Stimulated activated CD4-positive, alpha-beta T cell treated with anti-CD3 and anti-CD28 coated beads, Interleukin-1b, Interleukin-23, amount 100 ng/mL, for 48 hours (primary cell): Measurements from ENCODE around the gene FGF5.
"Not testable (repeated sequence)": the region's sequence is repeated elsewhere in the genome, so short reads cannot be mapped to it uniquely, and the experiment has no call there.

Experiments used
- DNase-seq: peaks from one replicate; pipeline ENCODE4 v3.0.0-alpha.2; 2020

FGF5 gene

DNA sequence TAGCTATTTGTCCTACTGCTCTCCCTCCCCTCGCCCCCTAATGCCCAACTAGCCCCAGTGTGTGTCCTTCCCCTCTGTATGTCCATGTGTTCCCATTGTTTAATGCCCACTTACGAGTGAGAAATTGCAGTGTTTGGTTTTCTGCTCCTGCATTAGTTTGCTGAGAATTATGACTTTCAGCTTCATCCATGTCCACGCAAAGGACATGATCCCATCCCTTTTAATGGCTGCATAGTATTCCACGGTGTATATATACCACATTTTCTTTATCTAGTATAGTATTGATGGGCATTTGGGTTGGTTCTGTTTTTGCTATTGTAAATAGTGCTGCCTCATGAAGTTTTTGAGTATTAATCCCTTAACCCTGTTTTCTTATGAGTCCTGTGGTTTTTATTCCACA lies 35.4 kb downstream of the FGF5 start:
- no peak for DNase-seq

DNA sequence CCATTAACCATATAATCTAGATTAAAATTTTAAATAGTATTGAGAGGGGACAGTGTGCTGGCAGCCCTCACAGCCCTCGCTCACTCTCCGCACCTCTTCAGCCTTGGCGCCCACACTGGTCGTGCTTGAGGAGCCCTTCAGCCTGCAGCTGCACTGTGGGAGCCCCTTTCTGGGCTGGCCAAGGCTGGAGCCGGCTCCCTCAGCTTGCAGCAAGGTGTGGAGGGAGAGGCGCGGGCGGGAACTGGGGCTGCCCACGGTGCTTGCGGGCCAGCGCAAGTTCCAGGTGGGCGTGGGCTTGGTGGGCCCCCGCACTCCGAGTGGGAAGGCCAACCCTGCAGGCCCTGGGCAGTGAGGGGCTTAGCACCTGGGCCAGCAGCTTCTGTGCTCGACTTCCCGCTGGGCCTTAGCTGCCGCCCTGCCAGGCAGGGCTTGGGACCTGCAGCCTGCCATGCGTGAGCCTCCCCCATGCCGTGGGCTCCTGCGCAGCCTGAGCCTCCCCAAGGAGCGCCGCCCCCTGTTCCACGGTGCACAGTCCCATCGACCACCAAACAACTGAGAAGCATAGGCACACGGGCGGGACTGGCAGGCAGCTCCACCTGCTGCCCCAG lies 36.3 kb downstream of the FGF5 start:
- no peak for DNase-seq

DNA sequence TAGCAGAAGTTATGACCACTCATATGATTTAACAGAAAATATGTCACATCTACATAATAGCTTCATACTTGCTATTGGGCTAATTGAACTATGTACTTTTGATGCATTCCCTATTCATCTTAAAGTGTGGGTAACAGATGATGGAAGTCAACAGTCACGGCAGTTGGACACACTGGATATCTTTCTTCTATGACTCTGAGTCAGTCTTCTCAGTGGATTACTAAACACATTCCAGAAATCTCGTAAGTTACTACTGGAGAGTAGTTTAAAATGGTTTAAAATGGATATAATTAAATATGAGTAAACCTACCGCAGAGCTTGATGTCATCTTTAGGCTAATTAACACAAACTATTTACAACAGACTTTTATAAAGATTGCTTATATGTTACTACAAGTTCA lies 39.0 kb downstream of the FGF5 start:
- DNase-seq = no peak

DNA sequence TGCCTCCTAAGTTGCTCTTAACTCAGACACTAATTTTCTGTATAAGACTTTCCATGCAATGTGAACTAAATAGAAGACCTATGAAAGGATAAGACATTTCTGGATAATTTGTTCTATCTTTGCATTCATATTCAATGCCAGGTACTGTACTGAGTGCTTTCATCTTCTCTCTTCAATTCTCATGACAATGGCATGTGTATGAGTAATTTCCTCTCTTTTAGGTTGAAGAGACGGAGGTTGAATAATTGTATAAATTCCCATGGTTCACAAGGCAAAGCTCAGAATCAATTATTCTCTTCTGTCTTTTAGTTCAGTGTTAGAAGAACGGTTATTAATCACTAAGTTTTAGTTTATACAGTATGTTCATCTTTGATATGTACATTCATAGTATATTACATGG lies 39.8 kb downstream of the FGF5 start:
- DNase-seq = no peak

DNA sequence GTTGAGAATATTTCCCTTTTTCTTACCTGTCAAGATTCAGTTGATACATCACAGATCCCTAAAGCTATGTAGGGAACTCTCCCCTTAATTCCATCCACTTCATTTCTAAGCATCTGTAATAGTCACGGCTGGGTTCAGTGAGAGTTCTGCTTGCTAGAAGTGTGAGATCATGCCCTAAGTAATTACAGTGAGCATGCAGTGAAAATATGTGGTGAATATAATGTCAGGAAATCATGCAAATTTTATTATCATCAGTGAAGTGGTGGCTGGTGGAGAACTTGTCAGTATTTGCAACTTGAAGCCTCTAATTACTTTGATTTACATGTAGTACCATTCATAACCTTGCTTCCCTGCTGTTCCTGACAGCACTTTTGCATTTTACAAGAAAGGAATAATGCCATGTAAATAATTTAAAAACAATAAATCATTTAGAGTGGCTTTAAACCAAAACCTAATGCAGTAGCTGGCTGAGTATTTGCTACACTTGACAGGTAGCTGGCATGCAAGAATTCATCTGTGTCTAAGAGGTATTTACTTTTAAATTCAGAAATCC lies 40.8 kb downstream of the FGF5 start:
- no peak for DNase-seq

DNA sequence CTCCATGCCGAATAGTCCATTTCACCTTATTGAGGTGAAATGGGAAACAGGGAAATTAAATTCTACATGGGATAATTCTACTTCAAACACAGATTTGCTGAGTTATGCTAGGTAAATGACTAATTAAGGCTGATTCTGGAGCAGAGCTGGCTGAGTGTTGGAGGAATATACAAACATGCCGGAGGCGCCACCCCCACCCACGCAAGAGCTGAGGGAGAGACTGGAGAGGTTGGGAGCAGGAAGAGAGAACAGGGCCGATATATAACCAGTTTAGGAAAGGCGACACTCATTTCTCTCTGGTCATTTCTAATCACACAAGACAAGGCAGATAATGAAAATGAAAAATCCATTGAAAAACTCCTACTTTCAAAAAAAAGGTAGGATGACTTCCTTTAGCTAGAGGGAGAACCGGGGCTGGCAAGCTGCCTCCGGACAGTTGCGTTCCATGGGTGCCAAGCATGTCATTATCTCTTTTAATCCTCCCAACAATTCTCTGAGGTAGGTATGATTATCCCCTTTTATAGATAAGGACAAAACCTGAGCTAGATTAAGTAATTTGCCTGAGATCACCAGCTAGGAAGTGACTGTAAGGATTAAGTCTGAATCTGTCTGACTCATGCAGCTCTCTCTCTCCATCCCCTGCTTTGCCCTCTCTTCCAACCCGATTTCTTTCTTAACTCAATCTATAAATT lies 41.5 kb downstream of the FGF5 start:
- no peak for DNase-seq

DNA sequence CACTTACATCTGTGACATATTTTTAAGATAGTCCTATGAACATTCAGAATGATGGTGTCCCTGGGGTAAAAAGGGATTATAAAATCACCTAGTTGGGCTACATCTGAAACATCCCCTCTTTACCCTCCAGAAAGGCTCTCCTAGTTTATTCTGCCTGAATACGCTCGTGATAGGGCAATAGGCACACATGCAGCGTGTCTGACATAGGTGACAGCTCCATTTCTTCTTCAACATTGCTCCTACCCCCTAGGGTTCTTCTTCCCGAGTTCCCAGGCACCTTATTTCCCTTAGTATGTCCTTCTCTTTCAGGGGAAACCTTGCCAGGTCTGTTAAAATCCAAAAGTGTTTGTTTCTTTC lies 42.0 kb downstream of the FGF5 start:
- DNase-seq = no peak

DNA sequence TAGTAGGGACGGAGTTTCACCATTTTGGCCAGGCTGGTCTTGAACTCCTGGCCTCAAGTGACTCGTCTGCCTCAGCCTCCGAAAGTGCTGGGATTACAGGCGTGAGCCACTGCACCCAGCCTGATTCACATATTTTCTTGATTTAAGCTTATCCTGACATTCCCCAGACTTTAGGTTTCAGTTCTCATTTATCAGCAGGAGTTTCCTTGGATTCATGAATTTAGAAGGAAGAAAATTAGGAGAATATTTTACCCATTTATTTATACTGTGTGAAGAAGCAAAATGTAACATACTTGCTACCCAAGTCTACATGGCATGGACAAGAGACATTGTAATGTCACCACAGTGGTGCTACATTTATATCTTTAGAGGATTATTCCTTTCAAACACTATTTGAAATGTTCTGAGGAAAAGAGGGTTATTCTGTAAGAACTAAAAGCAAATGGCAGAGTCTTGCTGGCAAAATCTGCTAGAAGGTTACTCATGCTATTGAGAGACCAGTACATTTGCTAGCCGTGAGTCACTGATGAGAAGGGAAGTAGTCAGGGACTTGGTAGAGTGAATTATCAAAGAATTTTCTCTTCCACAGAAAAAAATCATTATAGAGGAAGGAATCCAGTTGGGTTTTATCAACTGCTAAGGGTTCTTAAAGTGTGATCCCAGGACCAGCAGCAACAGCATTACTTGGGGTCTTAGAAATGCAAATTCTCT lies 43.0 kb downstream of the FGF5 start:
- no peak for DNase-seq

DNA sequence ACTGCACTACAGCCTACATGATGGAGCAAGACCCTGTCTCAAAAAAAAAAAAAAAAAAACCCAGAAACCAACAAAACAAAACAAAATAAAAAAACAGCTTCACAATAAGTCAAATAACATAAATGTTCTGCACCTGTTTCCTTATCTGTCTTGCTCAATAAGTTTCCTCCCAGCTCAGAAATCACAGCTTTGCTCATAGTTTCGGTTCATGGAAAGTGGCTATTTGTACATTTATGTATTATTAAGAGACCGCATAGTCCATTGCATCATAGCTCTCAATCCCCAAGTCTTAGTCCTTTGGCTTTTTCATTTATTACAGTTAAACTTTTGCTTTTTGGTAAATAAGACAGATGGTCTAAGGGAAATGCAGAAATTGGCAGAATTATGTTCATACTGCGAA lies 44.7 kb downstream of the FGF5 start:
- no peak for DNase-seq

DNA sequence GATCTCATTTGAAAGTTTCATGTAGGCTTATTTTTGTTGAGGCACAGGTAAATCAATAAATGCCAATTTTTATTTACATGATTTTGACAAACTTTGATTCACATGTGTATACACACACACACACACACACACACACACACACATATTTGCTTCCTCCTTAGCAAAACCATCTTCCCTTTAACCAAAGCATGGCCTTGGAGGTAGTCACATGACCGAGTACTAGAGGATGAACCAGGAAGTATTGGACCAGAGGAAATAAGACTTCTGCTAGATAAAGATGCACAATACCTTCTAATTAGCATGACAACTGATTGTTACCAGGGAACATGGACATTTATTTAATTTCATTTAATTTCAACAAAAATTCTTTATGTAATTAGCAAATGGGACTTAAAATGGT lies 45.7 kb downstream of the FGF5 start:
- DNase-seq = no peak

DNA sequence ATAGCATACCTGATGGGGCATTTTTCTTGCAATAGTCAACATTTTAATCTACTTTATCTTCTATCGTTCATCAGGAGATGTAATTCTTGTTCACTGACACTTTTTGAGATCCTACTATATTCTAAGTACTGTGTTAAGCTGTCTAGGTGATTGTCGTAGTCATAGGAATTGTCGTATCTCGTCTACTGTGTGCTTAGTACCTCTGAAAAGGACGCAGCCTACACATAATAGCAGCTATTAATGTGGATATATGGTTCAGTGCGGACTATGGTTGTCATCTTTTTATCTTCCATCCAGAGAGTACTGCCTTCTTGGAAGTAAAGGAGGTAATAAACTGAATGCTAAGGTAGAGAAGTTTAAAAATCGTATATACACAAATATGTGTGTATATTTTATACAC lies 47.2 kb downstream of the FGF5 start:
- DNase-seq = no peak

DNA sequence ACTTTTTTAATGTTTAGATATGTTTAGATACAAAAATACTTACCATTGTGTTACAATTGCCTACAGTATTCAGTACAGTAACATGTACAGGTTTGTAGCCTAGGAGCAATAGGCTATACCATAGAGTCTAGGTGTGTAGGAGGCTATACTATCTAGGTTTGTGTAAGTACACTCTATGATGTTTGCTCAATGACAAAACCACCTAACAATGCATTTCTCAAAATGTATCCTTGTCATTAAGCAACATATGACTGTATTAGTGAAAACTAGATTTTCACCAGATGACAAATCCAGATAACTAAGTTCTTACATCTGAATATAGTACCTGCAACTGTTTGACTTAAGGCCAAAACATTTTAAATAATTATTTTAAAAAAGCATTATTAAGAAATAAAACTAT lies 49.4 kb downstream of the FGF5 start:
- DNase-seq = not testable (repeated sequence)

DNA sequence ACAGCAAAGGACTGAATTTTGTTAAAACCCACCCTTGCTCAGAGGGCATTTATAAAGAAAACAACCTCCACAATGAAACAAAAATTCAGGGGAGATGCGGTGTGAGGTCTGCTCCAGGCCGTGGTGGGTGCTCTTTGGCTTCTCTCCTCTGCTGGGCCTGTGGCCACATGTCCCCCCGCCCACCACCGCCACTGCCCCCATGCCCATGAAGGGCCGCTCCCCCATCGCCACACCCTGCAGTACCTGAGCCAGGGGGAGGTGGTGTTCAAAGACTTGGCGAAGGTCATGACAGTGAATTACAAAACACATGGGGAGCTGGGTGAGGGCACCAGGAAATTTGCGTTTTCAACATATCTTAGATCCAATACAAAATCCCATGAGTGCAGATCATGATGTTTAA lies 54.9 kb downstream of the FGF5 start:
- no peak for DNase-seq

DNA sequence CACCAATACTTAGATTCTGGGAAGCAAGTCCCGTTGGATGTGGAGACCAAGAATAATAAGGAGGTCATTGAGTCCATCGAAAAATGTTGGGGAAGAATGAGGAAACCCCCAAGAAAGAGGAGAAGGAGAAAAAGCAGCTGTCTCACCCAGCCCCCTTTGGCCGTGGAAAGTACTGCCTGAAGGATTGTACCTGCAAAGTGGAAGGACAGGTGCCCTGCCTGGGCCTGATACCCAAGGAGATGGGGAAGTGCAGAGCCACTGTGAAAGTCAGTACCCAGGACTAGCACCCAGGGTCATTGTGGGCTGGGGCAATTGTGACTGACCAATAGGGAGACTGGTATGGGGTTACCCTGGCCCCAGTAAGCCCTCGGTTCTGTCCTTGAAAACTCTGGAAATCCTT lies 55.3 kb downstream of the FGF5 start:
- no peak for DNase-seq

DNA sequence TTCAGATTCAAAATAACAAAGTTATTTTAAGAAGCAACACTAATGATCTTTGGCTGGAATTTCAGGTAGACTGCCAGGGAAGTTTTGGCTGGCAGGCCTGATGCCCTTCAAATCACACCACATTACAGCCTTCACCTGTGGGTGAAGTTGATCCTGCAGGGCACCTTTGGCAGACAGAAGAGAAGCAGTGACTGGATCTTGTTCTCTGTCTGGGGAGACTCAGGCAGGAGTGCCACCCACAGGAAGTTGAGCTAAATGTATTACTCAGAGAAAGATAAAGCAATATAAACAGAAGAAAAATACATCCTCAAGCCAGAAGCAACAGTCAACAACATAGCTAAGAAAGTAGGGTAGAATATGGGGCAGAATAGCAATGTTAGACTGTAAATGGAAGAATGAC lies 56.3 kb downstream of the FGF5 start:
- DNase-seq = no peak

DNA sequence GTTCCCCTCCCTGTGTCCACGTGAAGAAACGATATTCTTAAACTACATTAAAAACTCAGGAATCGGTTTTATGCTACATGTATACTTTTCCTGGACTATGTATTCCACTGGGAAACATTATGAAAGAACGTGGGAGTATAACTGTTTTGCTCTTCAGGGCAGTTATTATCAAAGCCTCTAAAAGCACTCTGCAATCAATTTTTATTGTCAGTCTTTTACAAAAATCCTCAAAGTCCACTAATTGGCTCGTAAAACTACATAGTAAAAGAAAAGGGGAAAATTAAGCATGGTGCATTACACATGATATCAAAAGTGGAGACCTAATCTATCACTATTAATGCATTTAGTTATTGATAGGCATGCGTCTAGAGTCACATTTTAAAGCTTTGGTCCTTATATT lies 57.7 kb downstream of the FGF5 start:
- no peak for DNase-seq

DNA sequence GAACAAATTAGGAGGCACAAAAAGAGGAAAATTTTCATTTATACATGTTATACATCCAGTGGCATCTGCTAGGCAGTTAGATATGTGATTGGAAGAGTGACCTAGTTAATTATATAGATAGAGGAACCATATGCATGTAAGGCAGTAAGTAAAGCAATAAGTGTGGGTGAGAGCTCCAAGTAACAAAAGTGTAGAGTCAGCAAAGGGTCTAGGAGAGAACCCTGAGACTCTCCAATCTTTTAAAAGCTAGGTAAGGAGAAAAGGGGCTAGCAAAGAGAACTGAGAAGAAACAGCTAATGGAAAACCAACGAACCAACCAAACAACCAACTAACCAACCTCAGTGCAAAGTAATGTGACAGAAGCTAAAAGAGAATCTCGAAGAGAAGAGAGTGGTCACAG lies 65.2 kb downstream of the FGF5 start:
- no peak for DNase-seq

DNA sequence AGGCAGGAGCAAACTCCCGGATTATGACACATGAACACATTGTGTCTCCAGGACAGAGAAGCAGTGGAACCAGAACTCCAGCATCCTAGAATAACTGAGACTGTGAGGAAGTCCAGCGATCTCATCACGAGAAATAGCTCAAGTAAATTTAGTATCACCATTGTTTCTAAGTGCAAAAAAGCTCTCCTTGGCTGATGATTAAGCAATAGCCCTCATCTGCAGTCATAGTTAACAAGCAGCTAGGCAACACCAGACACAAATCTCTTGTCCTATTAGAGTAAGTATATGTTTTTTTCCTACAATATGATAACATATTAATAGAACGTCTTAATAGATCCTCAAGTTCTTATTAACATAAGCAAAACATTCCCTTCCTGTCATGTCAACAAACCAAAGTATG lies 66.7 kb downstream of the FGF5 start:
- DNase-seq = no peak

DNA sequence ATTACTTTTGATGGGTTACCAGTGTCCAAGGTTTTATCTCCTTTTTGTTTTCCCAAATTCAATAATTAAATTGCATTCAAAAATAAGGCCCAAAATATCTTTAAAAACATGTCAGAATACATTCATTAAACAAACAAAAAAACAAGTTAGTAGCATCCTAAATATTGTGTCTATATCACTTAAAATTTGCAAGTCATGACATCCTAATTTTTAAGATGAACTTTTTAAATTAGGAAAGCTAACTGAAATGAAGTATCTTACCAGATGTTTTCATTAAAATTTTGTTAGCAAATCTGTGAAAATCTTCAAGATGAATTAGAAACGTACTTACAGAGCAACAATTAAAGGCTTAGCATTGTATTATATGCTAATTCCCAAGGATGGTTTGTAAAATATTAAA lies 68.1 kb downstream of the FGF5 start:
- DNase-seq = no peak

DNA sequence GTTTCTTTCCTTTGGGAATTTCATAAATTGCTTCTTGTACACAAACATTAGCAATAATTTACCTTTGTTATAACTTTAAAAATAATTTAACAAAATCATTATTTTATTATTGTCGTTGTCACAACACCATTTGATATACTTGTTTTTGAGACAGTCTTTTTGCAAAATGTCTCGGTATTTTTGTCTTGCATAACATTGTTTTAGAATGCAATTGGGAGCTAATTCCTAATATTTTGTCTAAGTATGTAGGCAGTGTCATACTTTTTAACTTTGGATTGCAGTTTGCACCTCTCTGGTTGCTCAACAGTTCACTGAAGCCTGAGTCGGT lies 68.7 kb downstream of the FGF5 start:
- no peak for DNase-seq

DNA sequence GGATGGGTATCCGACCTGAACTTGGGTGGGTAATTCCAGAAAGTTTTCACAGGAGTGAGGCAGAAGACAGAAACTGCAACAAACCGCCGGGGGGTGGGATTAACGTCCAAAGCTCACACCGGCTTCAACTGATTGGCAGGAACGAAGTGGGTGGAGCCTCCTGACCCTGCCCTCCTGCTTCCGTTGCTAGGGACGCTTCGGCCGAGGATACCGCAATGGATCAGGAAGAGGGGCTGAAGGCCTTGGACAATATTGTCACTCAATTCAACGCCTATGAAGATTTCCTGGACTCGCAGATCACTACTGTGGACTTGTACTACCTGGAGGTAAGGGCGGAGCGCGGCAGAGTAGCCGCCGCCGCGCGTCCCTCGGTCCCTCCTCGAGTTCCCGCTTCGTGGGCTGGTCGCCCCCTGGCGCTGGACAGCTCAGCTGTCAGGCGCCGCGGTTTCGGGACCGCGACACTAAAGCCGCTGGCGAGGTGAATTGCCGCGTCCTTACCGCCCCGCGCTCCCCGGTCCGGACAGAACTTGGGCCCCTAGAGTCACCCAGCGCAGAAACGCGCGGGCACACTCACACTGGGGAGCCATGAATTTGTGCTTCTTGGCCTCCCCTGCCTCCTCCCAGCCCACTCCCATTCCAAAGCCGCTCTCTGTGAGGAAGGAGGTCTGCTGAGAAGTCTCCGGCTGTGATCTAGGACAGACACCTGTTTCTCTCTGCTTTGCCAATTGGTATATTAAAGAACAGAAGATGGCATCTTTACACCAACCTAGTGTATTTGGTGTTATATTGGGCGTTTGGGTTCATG lies 69.3 kb downstream of the FGF5 start, which contains the start of gene CFAP299:
Gene CFAP299 (plus strand): TSS at position 177 of the 805 bp plus-strand sequence.
- DNase-seq = peak; percentile 68

DNA sequence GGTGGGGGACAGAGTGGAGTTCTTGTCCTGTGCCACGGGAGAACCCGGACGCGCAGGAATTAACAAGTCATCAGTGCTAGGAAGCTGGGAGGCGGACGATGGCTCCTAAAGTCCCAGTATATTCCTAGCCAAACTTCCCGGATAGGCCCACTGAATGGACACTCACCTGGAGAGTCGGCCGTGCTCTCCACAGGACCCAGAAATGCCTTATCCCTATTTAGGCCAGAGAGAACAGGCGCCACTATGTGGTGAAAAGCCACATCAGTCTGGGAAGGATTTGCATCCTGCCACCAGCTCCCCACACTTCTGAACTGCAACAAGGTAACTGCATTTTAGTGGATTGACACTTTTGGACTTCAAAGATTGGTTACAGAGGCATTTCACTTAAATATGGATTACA lies 70.1 kb downstream of the FGF5 start:
- DNase-seq = no peak

DNA sequence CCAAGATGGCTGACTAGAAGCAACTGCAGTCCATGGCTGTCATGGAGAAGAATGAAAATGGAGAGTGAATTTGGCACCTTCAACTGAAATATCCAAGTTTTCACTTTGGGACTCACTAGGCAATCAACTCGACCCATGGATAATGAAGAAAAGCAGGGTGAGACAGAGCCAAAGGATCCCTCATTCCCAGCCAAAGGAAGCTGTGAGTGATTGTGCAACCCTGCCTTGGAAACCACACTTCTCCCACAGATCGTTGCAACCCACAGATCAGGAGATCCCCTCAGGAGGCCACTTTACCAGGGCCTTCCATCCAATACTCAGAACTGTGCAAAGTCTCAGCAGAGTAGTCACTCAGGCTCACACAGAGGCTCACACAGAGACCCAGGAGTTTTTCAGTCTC lies 73.6 kb downstream of the FGF5 start:
- no peak for DNase-seq
